ENCODE measurements around the gene CLDN11.

CLDN11 gene

GRCh38 chr3:170443457-170443856 lies 24.8 kb downstream of the CLDN11 start:
- no peak for DNase-seq (ENCODE audit: insufficient read length, low spot score)
- no peak for TF ChIP-seq CTCF (IDR thresholded peaks at IDR 0.05; ENCODE audit: insufficient read depth, missing control alignments)
- no peak for FAIRE-seq

- no peak for DNase-seq (ENCODE audit: insufficient read length, low spot score)
- no peak for TF ChIP-seq CTCF (IDR thresholded peaks at IDR 0.05; ENCODE audit: insufficient read depth, missing control alignments)
- no peak for FAIRE-seq
Measured at GRCh38 chr3:170448584-170448983, 29.9 kb downstream of the CLDN11 start.

GRCh38 chr3:170450039-170450438 lies 31.4 kb downstream of the CLDN11 start:
- FAIRE-seq (no peak), DNase-seq (ENCODE audit: insufficient read length, low spot score) (no peak)
- no peak for TF ChIP-seq CTCF (IDR thresholded peaks at IDR 0.05; ENCODE audit: insufficient read depth, missing control alignments)

- no peak for TF ChIP-seq CTCF (IDR thresholded peaks at IDR 0.05; ENCODE audit: insufficient read depth, missing control alignments)
- FAIRE-seq (no peak), DNase-seq (ENCODE audit: insufficient read length, low spot score) (no peak)
Measured at GRCh38 chr3:170454509-170454908, 35.8 kb downstream of the CLDN11 start.

- DNase-seq (ENCODE audit: insufficient read length, low spot score) = no peak
- no peak for FAIRE-seq
- TF ChIP-seq CTCF (IDR thresholded peaks at IDR 0.05; ENCODE audit: insufficient read depth, missing control alignments) = no peak
Measured at GRCh38 chr3:170458285-170458684, 39.6 kb downstream of the CLDN11 start.

GRCh38 chr3:170463011-170463410 lies 44.3 kb downstream of the CLDN11 start:
- DNase-seq (ENCODE audit: insufficient read length, low spot score) (no peak), FAIRE-seq (no peak)
- TF ChIP-seq CTCF (IDR thresholded peaks at IDR 0.05; ENCODE audit: insufficient read depth, missing control alignments) = no peak

- DNase-seq (ENCODE audit: insufficient read length, low spot score) = no peak
- FAIRE-seq = no peak
- no peak for TF ChIP-seq CTCF (IDR thresholded peaks at IDR 0.05; ENCODE audit: insufficient read depth, missing control alignments)
Measured at GRCh38 chr3:170465955-170466354, 47.3 kb downstream of the CLDN11 start.
